GM19438 (cell line): Measurements from ENCODE around the gene MAP10.

Source experiments
- ATAC-seq: cut with Tn5 transposase; IDR thresholded peaks from one replicate; pipeline ENCODE4 v1.9.1; 2021; ENCODE audit warnings: low read depth; ENCODE audit not compliant: unreplicated experiment

Gene MAP10

GRCh38 chr1:232797856-232798510 lies 7.2 kb upstream of the MAP10 start:
- no peak for ATAC-seq

- no peak for ATAC-seq
These were observed 6.3 kb upstream of the MAP10 start for GRCh38 chr1:232798920-232799319.

GRCh38 chr1:232806186-232806510 lies 932 bp downstream of the MAP10 start:
- no peak for ATAC-seq

GRCh38 chr1:232810856-232811255 lies 5.6 kb downstream of the MAP10 start:
- ATAC-seq = no peak

GRCh38 chr1:232812560-232812959 lies 7.3 kb downstream of the MAP10 start:
- ATAC-seq = no peak

- ATAC-seq = no peak
These were observed 7.9 kb downstream of the MAP10 start for GRCh38 chr1:232813097-232813496.

- no peak for ATAC-seq
These were observed 8.5 kb downstream of the MAP10 start for GRCh38 chr1:232813760-232814159.

GRCh38 chr1:232816324-232816723 lies 11.1 kb downstream of the MAP10 start:
- no peak for ATAC-seq

- ATAC-seq = no peak
These were observed 12.8 kb downstream of the MAP10 start for GRCh38 chr1:232818040-232818439.

GRCh38 chr1:232820431-232820830 lies 15.2 kb downstream of the MAP10 start:
- ATAC-seq = no peak

GRCh38 chr1:232822530-232822929 lies 17.3 kb downstream of the MAP10 start:
- ATAC-seq = no peak

- ATAC-seq = no peak
These were observed 21.1 kb downstream of the MAP10 start for GRCh38 chr1:232826318-232826717.

GRCh38 chr1:232830661-232831060 lies 25.4 kb downstream of the MAP10 start:
- ATAC-seq = no peak

GRCh38 chr1:232831895-232832294 lies 26.7 kb downstream of the MAP10 start:
- no peak for ATAC-seq

GRCh38 chr1:232834066-232834465 lies 28.9 kb downstream of the MAP10 start:
- ATAC-seq = no peak

GRCh38 chr1:232835166-232835565 lies 29.9 kb downstream of the MAP10 start:
- ATAC-seq = no peak

- ATAC-seq = no peak
These were observed 31.9 kb downstream of the MAP10 start for GRCh38 chr1:232837087-232837486.

GRCh38 chr1:232841823-232842565 lies 36.8 kb downstream of the MAP10 start:
- ATAC-seq = no peak

GRCh38 chr1:232844791-232845190 lies 39.6 kb downstream of the MAP10 start:
- no peak for ATAC-seq

- ATAC-seq = no peak
These were observed 40.3 kb downstream of the MAP10 start for GRCh38 chr1:232845406-232845955.

- no peak for ATAC-seq
These were observed 46.3 kb downstream of the MAP10 start for GRCh38 chr1:232851532-232851931.
